GM18870 (cell line): Measurements from ENCODE around the gene SPIN1.
"Not testable (repeated sequence)": the region's sequence is repeated elsewhere in the genome, so short reads cannot be mapped to it uniquely, and the experiment has no call there.

Experiments used
- ATAC-seq: cut with Tn5 transposase; IDR thresholded peaks from one replicate; pipeline ENCODE4 v1.9.1; 2021; ENCODE audit warnings: moderate library complexity; ENCODE audit not compliant: unreplicated experiment

SPIN1 gene

GRCh38 chr9:88388203-88388885 is at the start of gene SPIN1:
SPIN1 (plus strand) TSS chr9:88388444; CDS start chr9:88426540, 38,096 bp downstream.
- peak; percentile 63 for ATAC-seq

- no peak for ATAC-seq
Observed at GRCh38 chr9:88339317-88339716, 48.9 kb upstream of the SPIN1 start.

GRCh38 chr9:88342246-88342645 is 46.0 kb upstream of the SPIN1 start:
- no peak for ATAC-seq

- ATAC-seq = no peak
Observed at GRCh38 chr9:88344013-88344412, 44.2 kb upstream of the SPIN1 start.

- not testable (repeated sequence) for ATAC-seq
Observed at GRCh38 chr9:88350354-88350753, 37.9 kb upstream of the SPIN1 start.

- ATAC-seq = no peak
Observed at GRCh38 chr9:88355166-88355565, 33.1 kb upstream of the SPIN1 start.

- not testable (repeated sequence) for ATAC-seq
Observed at GRCh38 chr9:88357250-88357649, 31.0 kb upstream of the SPIN1 start.

GRCh38 chr9:88358723-88359122 is 29.5 kb upstream of the SPIN1 start:
- ATAC-seq = no peak

- no peak for ATAC-seq
Observed at GRCh38 chr9:88359974-88360373, 28.3 kb upstream of the SPIN1 start.

GRCh38 chr9:88362681-88363080 is 25.6 kb upstream of the SPIN1 start:
- ATAC-seq = no peak

- ATAC-seq = no peak
Observed at GRCh38 chr9:88363661-88364060, 24.6 kb upstream of the SPIN1 start.

GRCh38 chr9:88364706-88365105 is 23.5 kb upstream of the SPIN1 start:
- ATAC-seq = no peak

GRCh38 chr9:88370346-88370745 is 17.9 kb upstream of the SPIN1 start:
- no peak for ATAC-seq

GRCh38 chr9:88372103-88372654 is 16.1 kb upstream of the SPIN1 start:
- ATAC-seq = no peak

GRCh38 chr9:88373045-88373444 is 15.2 kb upstream of the SPIN1 start:
- ATAC-seq = no peak

GRCh38 chr9:88378317-88378716 is 9.9 kb upstream of the SPIN1 start:
- ATAC-seq = no peak

- ATAC-seq = no peak
Observed at GRCh38 chr9:88379352-88379751, 8.9 kb upstream of the SPIN1 start.

GRCh38 chr9:88380118-88380517 is 8.1 kb upstream of the SPIN1 start:
- no peak for ATAC-seq

GRCh38 chr9:88381322-88381721 is 6.9 kb upstream of the SPIN1 start:
- not testable (repeated sequence) for ATAC-seq

- ATAC-seq = no peak
Observed at GRCh38 chr9:88383176-88383575, 5.1 kb upstream of the SPIN1 start.

- not testable (repeated sequence) for ATAC-seq
Observed at GRCh38 chr9:88386137-88386536, 2.1 kb upstream of the SPIN1 start.

GRCh38 chr9:88387036-88387551 is 1.1 kb upstream of the SPIN1 start:
- no peak for ATAC-seq
